SK-N-SH treated with all-trans-retinoic acid at 6 μM for 48 hours (cell line): ENCODE data around the gene STAT5A.

ENCODE experiments used
- ISL1 ChIP-seq: fragments of 250-450 bp; sonication (Bioruptor Pico); IDR thresholded peaks from 2 replicates; pipeline ENCODE4 v2.1.2; 2022; ENCODE audit warnings: mild to moderate bottlenecking, moderate library complexity
- OSR1 ChIP-seq: fragments of 250-450 bp; sonication (Bioruptor Pico); IDR thresholded peaks from 2 replicates; pipeline ENCODE4 v1.8.0; 2022; ENCODE audit warnings: moderate library complexity, mild to moderate bottlenecking, inconsistent platforms
- PPARA ChIP-seq: fragments of 250-450 bp; sonication (Bioruptor Pico); IDR thresholded peaks from 2 replicates; pipeline ENCODE4 v1.5.0; 2020; ENCODE audit warnings: mild to moderate bottlenecking, borderline replicate concordance
- ZFP3 ChIP-seq: fragments of 250-450 bp; sonication (Bioruptor Pico); IDR thresholded peaks from 2 replicates; pipeline ENCODE4 v1.5.0; 2020; ENCODE audit warnings: mild to moderate bottlenecking, moderate library complexity
- ZNF565 ChIP-seq: fragments of 450-650 bp; formaldehyde crosslinking; conservative IDR thresholded peaks from 2 replicates; pipeline ENCODE4 v1.5.0; 2020; ENCODE audit warnings: low read depth, mild to moderate bottlenecking, moderate library complexity
- ZNF8 ChIP-seq: fragments of 450-650 bp; formaldehyde crosslinking; IDR thresholded peaks from 2 replicates; pipeline ENCODE4 v1.5.0; 2020; ENCODE audit warnings: mild to moderate bottlenecking, moderate library complexity
- TF ChIP-seq, protein P1 (sequence below): fragments of 250-450 bp; sonication (Bioruptor Pico); IDR thresholded peaks from 2 replicates; pipeline ENCODE4 v1.5.1; 2021; ENCODE audit warnings: mild to moderate bottlenecking, moderate library complexity

DNA sequence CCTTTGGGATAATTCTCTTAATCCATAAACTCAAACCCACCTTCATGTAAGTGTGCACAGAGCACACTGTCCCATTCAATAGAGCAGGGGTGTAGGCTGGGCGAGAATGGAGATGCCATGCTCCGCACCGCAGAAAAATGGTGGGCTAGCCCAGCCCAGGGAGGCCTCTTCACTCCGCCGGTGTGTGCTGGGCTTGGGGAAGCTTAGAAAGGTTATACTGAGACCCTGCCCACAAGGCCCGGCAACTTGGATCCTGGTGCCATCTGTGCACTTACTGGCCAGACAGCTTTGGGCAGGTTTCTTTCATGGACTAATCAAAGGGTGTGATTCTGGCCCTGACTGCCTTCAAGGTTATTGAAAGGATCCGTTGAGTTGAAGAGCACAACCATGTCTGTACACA, 3.7 kb upstream of the STAT5A start:
- TF ChIP-seq ZNF8 (CRISPR knock-in tag) (no peak), ZFP3 (CRISPR knock-in tag) (no peak), ZNF565 (no peak), ISL1 (no peak), OSR1 (CRISPR knock-in tag) (no peak), PPARA (CRISPR knock-in tag) (no peak)
- TF ChIP-seq, protein P1, sequence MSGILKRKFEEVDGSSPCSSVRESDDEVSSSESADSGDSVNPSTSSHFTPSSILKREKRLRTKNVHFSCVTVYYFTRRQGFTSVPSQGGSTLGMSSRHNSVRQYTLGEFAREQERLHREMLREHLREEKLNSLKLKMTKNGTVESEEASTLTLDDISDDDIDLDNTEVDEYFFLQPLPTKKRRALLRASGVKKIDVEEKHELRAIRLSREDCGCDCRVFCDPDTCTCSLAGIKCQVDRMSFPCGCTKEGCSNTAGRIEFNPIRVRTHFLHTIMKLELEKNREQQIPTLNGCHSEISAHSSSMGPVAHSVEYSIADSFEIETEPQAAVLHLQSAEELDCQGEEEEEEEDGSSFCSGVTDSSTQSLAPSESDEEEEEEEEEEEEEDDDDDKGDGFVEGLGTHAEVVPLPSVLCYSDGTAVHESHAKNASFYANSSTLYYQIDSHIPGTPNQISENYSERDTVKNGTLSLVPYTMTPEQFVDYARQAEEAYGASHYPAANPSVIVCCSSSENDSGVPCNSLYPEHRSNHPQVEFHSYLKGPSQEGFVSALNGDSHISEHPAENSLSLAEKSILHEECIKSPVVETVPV = no peak
